Measurements from ENCODE around the gene SATB2. TPM values are rescaled to one million over a fixed set of nuclear protein-coding genes. Genes with fewer than 3 reads are reported as not detected.

Gene SATB2
- total RNA-seq, 1 experiment from 2014 or later: 3.0 TPM

DNA sequence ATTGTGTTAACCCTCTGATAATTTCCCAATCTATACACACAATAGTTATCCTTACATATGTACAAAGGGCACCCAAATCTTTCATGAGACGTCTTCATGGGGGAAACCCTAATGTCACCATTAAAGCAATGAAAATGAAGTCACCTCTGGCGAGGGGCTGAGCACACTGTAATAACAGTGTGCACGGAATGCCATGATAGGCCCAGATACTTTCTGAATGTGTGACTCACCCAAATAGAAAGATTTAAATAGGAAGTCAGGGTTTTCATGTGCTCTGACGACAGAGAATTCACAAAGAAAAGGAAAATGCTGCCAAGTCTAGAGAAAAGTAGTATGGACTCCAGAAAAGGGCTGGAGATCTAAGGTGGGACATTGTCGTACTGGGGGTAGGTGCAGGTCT, 128.3 kb downstream of the SATB2 start:
- H3K4me2 ChIP-seq (ENCODE audit: low read length): no peak overlapping the region

DNA sequence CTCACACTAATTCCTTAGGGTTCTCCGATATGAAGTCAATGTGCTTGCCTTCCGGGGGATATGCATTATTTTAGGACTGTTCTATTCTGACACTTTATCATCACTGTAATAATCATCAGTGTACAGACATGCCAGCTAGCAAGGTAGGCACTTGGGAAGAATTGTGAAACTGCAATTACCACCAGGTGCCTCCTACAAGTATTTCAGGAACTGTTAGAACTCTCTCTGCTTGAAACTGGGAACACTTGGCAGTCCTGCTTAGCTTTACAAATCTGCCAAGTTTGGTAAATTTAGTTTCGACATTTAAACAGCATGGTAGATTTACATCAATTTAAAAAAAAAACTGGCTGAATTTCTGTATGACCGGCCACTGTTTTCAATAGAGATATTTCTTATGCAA, 128.7 kb downstream of the SATB2 start:
- DNase-seq (no peak), ATAC-seq (no peak)
- H3K4me3 ChIP-seq (ENCODE audit: low read length): no peak overlapping the region
- POLR2A ChIA-PET (ENCODE audit: unreplicated experiment): no interaction called here
- TF ChIP-seq EZH2phosphoT487 (IDR thresholded peaks at IDR 0.05; ENCODE audit: borderline replicate concordance, low read length): no peak
- TF ChIP-seq, protein P1, sequence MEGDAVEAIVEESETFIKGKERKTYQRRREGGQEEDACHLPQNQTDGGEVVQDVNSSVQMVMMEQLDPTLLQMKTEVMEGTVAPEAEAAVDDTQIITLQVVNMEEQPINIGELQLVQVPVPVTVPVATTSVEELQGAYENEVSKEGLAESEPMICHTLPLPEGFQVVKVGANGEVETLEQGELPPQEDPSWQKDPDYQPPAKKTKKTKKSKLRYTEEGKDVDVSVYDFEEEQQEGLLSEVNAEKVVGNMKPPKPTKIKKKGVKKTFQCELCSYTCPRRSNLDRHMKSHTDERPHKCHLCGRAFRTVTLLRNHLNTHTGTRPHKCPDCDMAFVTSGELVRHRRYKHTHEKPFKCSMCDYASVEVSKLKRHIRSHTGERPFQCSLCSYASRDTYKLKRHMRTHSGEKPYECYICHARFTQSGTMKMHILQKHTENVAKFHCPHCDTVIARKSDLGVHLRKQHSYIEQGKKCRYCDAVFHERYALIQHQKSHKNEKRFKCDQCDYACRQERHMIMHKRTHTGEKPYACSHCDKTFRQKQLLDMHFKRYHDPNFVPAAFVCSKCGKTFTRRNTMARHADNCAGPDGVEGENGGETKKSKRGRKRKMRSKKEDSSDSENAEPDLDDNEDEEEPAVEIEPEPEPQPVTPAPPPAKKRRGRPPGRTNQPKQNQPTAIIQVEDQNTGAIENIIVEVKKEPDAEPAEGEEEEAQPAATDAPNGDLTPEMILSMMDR (conservative IDR thresholded peaks at IDR 0.05; ENCODE audit: low read depth, low read length): no peak
- TF ChIP-seq EZH2 (IDR thresholded peaks at IDR 0.05; ENCODE audit: low read length, unreplicated experiment): no peak
- no peaks in the 10 kb centered on the region for H3K9me3 ChIP-seq (ENCODE audit: low read length)
- no peaks in the 10 kb centered on the region for H3K36me3 ChIP-seq (ENCODE audit: low read depth, low read length)
- H3F3A ChIP-seq (ENCODE audit: low read length, unreplicated experiment): no peaks in the 10 kb centered on the region
- no peaks in the 10 kb centered on the region for H4K20me1 ChIP-seq (ENCODE audit: low read length)
- no peak overlapping the region for H2AFZ ChIP-seq (ENCODE audit: low read length)
- no peak overlapping the region for H3K9ac ChIP-seq (ENCODE audit: low read length)
- no peak overlapping the region for H3K4me2 ChIP-seq (ENCODE audit: low read length)
- H3K79me2 ChIP-seq (ENCODE audit: low read length): no peaks in the 10 kb centered on the region
- H3K9me2 ChIP-seq (replicated peaks; ENCODE audit: low read length): no peaks in the 10 kb centered on the region
- no peaks in the 10 kb centered on the region for H3K27me3 ChIP-seq (ENCODE audit: low read length)
- no peak overlapping the region for H3K27ac ChIP-seq (ENCODE audit: low read length)
- CTCF ChIA-PET: interaction anchor here (0.6 kb wide), 1 partner anchor 55 kb away, joined by 3 read pairs; no protein-coding TSS in a partner anchor
- no TSS peak for BruUV-seq (replicated peaks)
- intact Hi-C loops (cut with micrococcal nuclease): no loop called here
- no peaks in the 10 kb centered on the region for H3K4me1 ChIP-seq (ENCODE audit: insufficient read depth, low read length)

More for the DNA sequence above, 128.3 kb downstream of the SATB2 start:
- Histone ChIP-seq H3K9me2 (replicated peaks; ENCODE audit: low read length) (no peaks in the 10 kb centered on the region), H3K4me1 (ENCODE audit: insufficient read depth, low read length) (no peaks in the 10 kb centered on the region), H3F3A (ENCODE audit: low read length, unreplicated experiment) (no peaks in the 10 kb centered on the region), H3K36me3 (ENCODE audit: low read depth, low read length) (no peaks in the 10 kb centered on the region), H3K9ac (ENCODE audit: low read length) (no peak overlapping the region), H3K27me3 (ENCODE audit: low read length) (no peaks in the 10 kb centered on the region), H3K4me3 (ENCODE audit: low read length) (no peak overlapping the region), H3K9me3 (ENCODE audit: low read length) (no peaks in the 10 kb centered on the region), H3K79me2 (ENCODE audit: low read length) (no peaks in the 10 kb centered on the region), H3K27ac (ENCODE audit: low read length) (no peak overlapping the region), H2AFZ (ENCODE audit: low read length) (no peak overlapping the region), H4K20me1 (ENCODE audit: low read length) (no peaks in the 10 kb centered on the region)
- intact Hi-C loops (cut with micrococcal nuclease): no loop called here
- CTCF ChIA-PET: interaction anchor here (0.6 kb wide), 1 partner anchor 55 kb away, joined by 3 read pairs; no protein-coding TSS in a partner anchor
- DNase-seq (no peak), ATAC-seq (no peak)
- no TSS peak for BruUV-seq (replicated peaks)
- POLR2A ChIA-PET (ENCODE audit: unreplicated experiment): no interaction called here
- TF ChIP-seq, protein P1 (conservative IDR thresholded peaks at IDR 0.05; ENCODE audit: low read depth, low read length): no peak
- no peak for TF ChIP-seq EZH2 (IDR thresholded peaks at IDR 0.05; ENCODE audit: low read length, unreplicated experiment)
- no peak for TF ChIP-seq EZH2phosphoT487 (IDR thresholded peaks at IDR 0.05; ENCODE audit: borderline replicate concordance, low read length)

DNA sequence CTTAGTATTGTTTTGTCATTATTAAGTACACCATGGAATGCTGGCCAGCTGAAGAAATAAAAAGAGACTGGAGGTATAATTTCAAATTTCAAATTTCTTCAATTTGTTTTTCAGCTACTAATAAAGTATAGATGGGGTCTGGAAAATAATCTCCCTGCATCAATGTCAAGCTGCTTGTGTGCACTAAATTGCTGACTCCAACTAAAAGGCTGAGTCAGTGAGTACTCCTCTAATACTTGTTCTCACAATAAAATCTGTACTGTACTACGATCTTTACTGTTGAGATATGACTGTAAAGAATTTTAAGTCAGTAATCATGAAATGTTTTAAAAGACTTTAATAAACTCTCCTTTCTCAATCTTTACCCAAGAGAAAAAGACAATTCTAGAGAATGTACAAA, 131.9 kb downstream of the SATB2 start:
- BruUV-seq (replicated peaks): no TSS peak
- Histone ChIP-seq H3K4me2 (ENCODE audit: low read length) (no peak overlapping the region), H3K36me3 (ENCODE audit: low read depth, low read length) (no peaks in the 10 kb centered on the region), H4K20me1 (ENCODE audit: low read length) (no peaks in the 10 kb centered on the region), H3K9ac (ENCODE audit: low read length) (no peak overlapping the region), H3K27me3 (ENCODE audit: low read length) (no peaks in the 10 kb centered on the region), H3K4me1 (ENCODE audit: insufficient read depth, low read length) (no peaks in the 10 kb centered on the region), H3F3A (ENCODE audit: low read length, unreplicated experiment) (no peaks in the 10 kb centered on the region), H3K4me3 (ENCODE audit: low read length) (no peak overlapping the region), H3K27ac (ENCODE audit: low read length) (no peak overlapping the region), H3K79me2 (ENCODE audit: low read length) (no peaks in the 10 kb centered on the region), H3K9me3 (ENCODE audit: low read length) (no peaks in the 10 kb centered on the region), H3K9me2 (replicated peaks; ENCODE audit: low read length) (no peaks in the 10 kb centered on the region), H2AFZ (ENCODE audit: low read length) (no peak overlapping the region)
- DNase-seq (no peak), ATAC-seq (no peak)
- intact Hi-C loops (cut with micrococcal nuclease): no loop called here
- TF ChIP-seq, protein P1 (conservative IDR thresholded peaks at IDR 0.05; ENCODE audit: low read depth, low read length): no peak
- TF ChIP-seq EZH2phosphoT487 (IDR thresholded peaks at IDR 0.05; ENCODE audit: borderline replicate concordance, low read length) (no peak), EZH2 (IDR thresholded peaks at IDR 0.05; ENCODE audit: low read length, unreplicated experiment) (no peak)
- ChIA-PET POLR2A (ENCODE audit: unreplicated experiment) (no interaction called here), CTCF (no interaction called here)
